Epithelial cell of proximal tubule (primary cell): ENCODE data around the gene ICAM1. TPM values are rescaled to one million over a fixed set of nuclear protein-coding genes. Genes with fewer than 3 reads are reported as not detected.
"Not testable (repeated sequence)": the region's sequence is repeated elsewhere in the genome, so short reads cannot be mapped to it uniquely, and the experiment has no call there.

Experiments used
- DNase-seq: peaks from one replicate; pipeline ENCODE4 v3.0.0-alpha.2; 2011; ENCODE audit warnings: low read depth
- H3K4me3 ChIP-seq: 2 replicates; pipeline ENCODE4 v1.5.1; 2011; ENCODE audit warnings: low read depth, mild to moderate bottlenecking, low read length
- CTCF ChIP-seq: conservative IDR thresholded peaks from 2 replicates; pipeline ENCODE4 v1.5.1; 2012; ENCODE audit warnings: low read depth, mild to moderate bottlenecking, low read length
- total RNA-seq: library from RNA; depleted of rRNA; stranded (reverse); fragments of >200 nt; gene quantifications from 2 replicates; pipeline ENCODE4 v1.2.3, GENCODE V29; 2015

Gene ICAM1
- total RNA-seq, 1 donor from 2014 or later, result 36.3 TPM

- TF ChIP-seq CTCF, result no peak
- H3K4me3 ChIP-seq, result no peak overlapping the region
- no peak for DNase-seq
Observed at GRCh38 chr19:10233946-10234345, 37.0 kb upstream of the ICAM1 start.

GRCh38 chr19:10235003-10235402 lies 35.9 kb upstream of the ICAM1 start:
- DNase-seq, result no peak
- no peak for TF ChIP-seq CTCF
- H3K4me3 ChIP-seq, result no peak overlapping the region

- DNase-seq, H3K4me3 ChIP-seq: not testable (repeated sequence)
Observed at GRCh38 chr19:10235409-10235808, 35.5 kb upstream of the ICAM1 start.

GRCh38 chr19:10237702-10238101 lies 33.2 kb upstream of the ICAM1 start:
- DNase-seq, result no peak

GRCh38 chr19:10238172-10238783 lies 32.6 kb upstream of the ICAM1 start:
- TF ChIP-seq CTCF, result no peak
- no peak overlapping the region for H3K4me3 ChIP-seq
- DNase-seq, result no peak

More at GRCh38 chr19:10237702-10238101, 33.2 kb upstream of the ICAM1 start:
- no peak overlapping the region for H3K4me3 ChIP-seq
- no peak for TF ChIP-seq CTCF

GRCh38 chr19:10241826-10242449 lies 29.0 kb upstream of the ICAM1 start:
- not testable (repeated sequence) for H3K4me3 ChIP-seq, DNase-seq

GRCh38 chr19:10243606-10244005 lies 27.3 kb upstream of the ICAM1 start:
- no peak for DNase-seq
- no peak overlapping the region for H3K4me3 ChIP-seq
- TF ChIP-seq CTCF, result no peak

GRCh38 chr19:10245189-10245939 lies 25.6 kb upstream of the ICAM1 start:
- H3K4me3 ChIP-seq, result no peak overlapping the region
- no peak for TF ChIP-seq CTCF
- no peak for DNase-seq
